Common myeloid progenitor, CD34-positive (primary cell): Measurements from ENCODE around the gene GINS2.

ENCODE experiments used
- CTCF ChIA-PET: fragments of 350-600 bp; sonication (Branson Sonifier 250); formaldehyde crosslinking; loops from one replicate; lab custom pipeline; 2021; ENCODE audit warnings: antibody characterized with exemption; lab: Charles Lee
- POLR2A ChIA-PET: fragments of 350-600 bp; sonication (Branson Sonifier 250); formaldehyde crosslinking; loops from one replicate; lab custom pipeline; 2021; ENCODE audit warnings: antibody characterized with exemption; lab: Charles Lee
- DNase-seq, 3 donors: peaks; one replicate each; pipeline versions ENCODE4 v3.0.0 to v3.0.0-alpha.2; 2013
- H3K27ac ChIP-seq, 2 experiments: 1 replicate in 1 of 2; 2 replicates in 1 of 2; pipeline ENCODE4 v1.7.0; 2013; ENCODE audit warnings: inconsistent platforms in 2 of 2, low read length in 2 of 2, mild to moderate bottlenecking in 2 of 2, low read depth in 1 of 2, moderate library complexity in 1 of 2; ENCODE audit not compliant: severe bottlenecking in 2 of 2, insufficient read depth in 1 of 2, poor library complexity in 1 of 2
- H3K27me3 ChIP-seq, 5 experiments: replicated peaks in 2 of 5; 1 replicate in 3 of 5; 2 replicates in 2 of 5; pipeline versions ENCODE4 v1.6.1 to v1.7.0; 2013; ENCODE audit warnings: low read length in 4 of 5, mild to moderate bottlenecking in 2 of 5, moderate library complexity in 2 of 5, inconsistent platforms in 1 of 5; ENCODE audit not compliant: insufficient read depth in 5 of 5, control insufficient read depth in 4 of 5
- H3K36me3 ChIP-seq, 4 experiments: 1 replicate in 2 of 4; 2 replicates in 2 of 4; pipeline versions ENCODE4 v1.6.1 to v1.7.0; 2013; ENCODE audit warnings: low read length in 3 of 4, control low read depth in 1 of 4, mild to moderate bottlenecking in 1 of 4; ENCODE audit not compliant: control insufficient read depth in 4 of 4, insufficient read depth in 4 of 4
- H3K4me1 ChIP-seq, 4 experiments: 1 replicate in 3 of 4; 2 replicates in 1 of 4; pipeline versions ENCODE4 v1.6.1 to v1.7.1; 2013; ENCODE audit warnings: low read length in 3 of 4, mild to moderate bottlenecking in 3 of 4, control low read depth in 1 of 4, inconsistent platforms in 1 of 4, moderate library complexity in 1 of 4; ENCODE audit not compliant: control insufficient read depth in 4 of 4, insufficient read depth in 4 of 4; ENCODE audit errors: control extremely low read depth in 1 of 4
- H3K4me3 ChIP-seq, 7 experiments: 1 replicate in 4 of 7; 2 replicates in 3 of 7; pipeline versions ENCODE4 v1.5.1 to v1.7.0; 2013; ENCODE audit warnings: mild to moderate bottlenecking in 7 of 7, low read length in 6 of 7, moderate library complexity in 6 of 7, inconsistent platforms in 2 of 7, low read depth in 2 of 7, control low read depth in 1 of 7; ENCODE audit not compliant: insufficient read depth in 4 of 7, control insufficient read depth in 1 of 7; ENCODE audit errors: extremely low read depth in 1 of 7
- H3K9me3 ChIP-seq, 5 experiments: 1 replicate in 4 of 5; 2 replicates in 1 of 5; pipeline versions ENCODE4 v1.6.1 to v1.7.1; 2013; ENCODE audit warnings: low read length in 4 of 5, mild to moderate bottlenecking in 2 of 5, inconsistent platforms in 1 of 5, low read depth in 1 of 5, moderate library complexity in 1 of 5; ENCODE audit not compliant: control insufficient read depth in 4 of 5, insufficient read depth in 2 of 5; ENCODE audit errors: control extremely low read depth in 1 of 5
- WGBS: methylation state at CpG from one replicate; pipeline ENCODE4 v1.1.5; 2013; ENCODE audit not compliant: insufficient coverage; 5-methylcytosine and 5-hydroxymethylcytosine counted together

Gene GINS2

GRCh38 chr16:85678016-85678415, 10.7 kb downstream of the GINS2 start:
- no peaks in the 10 kb centered on the region for H3K27me3 ChIP-seq
- 86% methylated on average over 8 of the region's 8 CpGs for WGBS
- CTCF ChIA-PET: interaction anchor here (0.7 to 1.9 kb wide), 6 partner anchors 14 to 62 kb away, joined by 3 to 9 read pairs (median 4); no protein-coding TSS in a partner anchor
- peaks cover 15 to 88% (median 56%) of the 10 kb centered on the region in 4 experiments for H3K36me3 ChIP-seq
- H3K27ac ChIP-seq: no peak overlapping the region
- POLR2A ChIA-PET: no interaction called here
- no peak overlapping the region for H3K4me3 ChIP-seq
- no peaks in the 10 kb centered on the region for H3K4me1 ChIP-seq
- H3K9me3 ChIP-seq: no peaks in the 10 kb centered on the region
- no peak for DNase-seq

GRCh38 chr16:85677383-85677967, 11.3 kb downstream of the GINS2 start:
- CTCF ChIA-PET: interaction anchor here (0.7 to 1.9 kb wide), 6 partner anchors 15 to 62 kb away, joined by 3 to 9 read pairs (median 4); no protein-coding TSS in a partner anchor
- Histone ChIP-seq H3K4me3 (no peak overlapping the region), H3K9me3 (no peaks in the 10 kb centered on the region), H3K4me1 (no peaks in the 10 kb centered on the region), H3K27me3 (no peaks in the 10 kb centered on the region), H3K27ac (no peak overlapping the region), H3K36me3 (peaks cover 18 to 88% (median 59%) of the 10 kb centered on the region in 4 experiments)
- WGBS: 91% methylated on average over 4 of the region's 6 CpGs
- no peak for DNase-seq
- POLR2A ChIA-PET: no interaction called here

DNA sequence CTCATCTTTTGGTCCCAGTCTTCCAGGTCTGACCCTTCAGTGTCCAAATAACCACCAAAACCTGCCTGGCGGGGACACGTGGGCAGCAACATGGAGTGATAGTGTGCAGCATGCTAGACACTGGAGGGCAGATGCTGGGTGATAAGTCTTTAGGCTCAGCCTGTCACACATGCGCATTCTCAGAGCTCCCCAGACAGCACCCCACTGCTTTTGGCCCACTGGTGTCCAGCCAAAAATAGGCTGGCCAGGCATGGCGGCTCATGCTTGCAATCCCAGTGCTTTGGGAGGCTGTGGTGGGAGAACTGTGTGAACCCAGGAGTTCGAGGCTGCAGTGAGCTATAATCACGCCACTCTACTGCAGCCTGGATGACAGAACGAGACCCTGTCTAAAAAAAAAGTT, 12.3 kb downstream of the GINS2 start:
- Histone ChIP-seq H3K36me3 (peaks cover 23 to 93% (median 68%) of the 10 kb centered on the region in 4 experiments), H3K27ac (no peak overlapping the region), H3K4me1 (no peaks in the 10 kb centered on the region), H3K27me3 (no peaks in the 10 kb centered on the region), H3K9me3 (no peaks in the 10 kb centered on the region), H3K4me3 (no peak overlapping the region)
- 97% methylated on average over 5 of the region's 7 CpGs for WGBS
- ChIA-PET POLR2A (no interaction called here), CTCF (interaction anchor here (0.6 to 5.4 kb wide), 9 partner anchors 9 to 255 kb away, joined by 3 to 37 read pairs (median 5); no protein-coding TSS in a partner anchor)
- DNase-seq: no peak

- DNase-seq: peak; percentile 44 to 59 (median 53)
- ChIA-PET CTCF (interaction anchor here (0.9 to 5.4 kb wide), 9 partner anchors 9 to 59 kb away, joined by 3 to 37 read pairs (median 4); no protein-coding TSS in a partner anchor), POLR2A (no interaction called here)
- Histone ChIP-seq H3K36me3 (peaks cover 28 to 91% (median 71%) of the 10 kb centered on the region in 4 experiments), H3K9me3 (no peaks in the 10 kb centered on the region), H3K4me3 (no peak overlapping the region), H3K27me3 (no peaks in the 10 kb centered on the region), H3K4me1 (no peaks in the 10 kb centered on the region), H3K27ac (no peak overlapping the region)
- WGBS: 40% methylated on average over 3 of the region's 4 CpGs
Observed at GRCh38 chr16:85675251-85675874, 13.4 kb downstream of the GINS2 start.

DNA sequence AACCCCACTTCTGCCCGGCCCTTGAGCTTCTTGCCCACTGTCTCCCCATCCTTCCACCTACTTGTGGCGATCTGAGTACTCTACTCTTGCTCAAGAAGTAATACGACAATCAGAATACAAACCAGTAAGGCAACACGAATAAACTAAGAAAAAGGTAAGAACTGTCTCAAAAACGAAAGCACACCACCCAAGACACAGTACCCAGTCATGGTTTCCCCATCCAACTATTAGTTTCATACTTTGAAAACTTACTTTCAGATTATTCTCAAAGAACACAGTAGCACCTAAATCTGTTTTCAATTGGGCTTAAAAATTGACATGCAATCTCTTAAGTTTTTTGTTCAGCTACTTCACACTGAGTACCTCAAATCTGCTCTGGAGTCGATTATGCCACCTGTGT, 13.9 kb downstream of the GINS2 start:
- H3K4me1 ChIP-seq: no peaks in the 10 kb centered on the region

DNA sequence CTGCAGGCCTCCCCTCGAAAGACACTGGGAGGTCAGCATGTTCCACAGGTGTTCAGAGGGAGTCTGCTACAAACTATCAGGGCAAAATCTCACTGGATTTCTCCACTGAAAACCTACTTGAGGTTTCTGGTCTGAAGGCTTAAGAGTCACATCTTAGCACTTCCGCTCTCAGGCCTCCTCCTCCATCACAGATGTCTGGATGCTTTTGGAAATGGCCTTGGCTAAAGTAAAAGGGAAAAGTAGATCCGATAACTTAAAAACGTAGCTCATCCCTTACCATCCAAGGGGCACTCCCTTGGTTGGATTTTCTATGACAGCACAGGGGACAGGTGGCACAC, 14.4 kb downstream of the GINS2 start:
- Histone ChIP-seq H3K4me3 (no peak overlapping the region), H3K27me3 (no peaks in the 10 kb centered on the region), H3K9me3 (no peaks in the 10 kb centered on the region), H3K4me1 (no peaks in the 10 kb centered on the region), H3K27ac (no peak overlapping the region), H3K36me3 (peaks cover 26 to 92% (median 75%) of the 10 kb centered on the region in 4 experiments)
- CTCF ChIA-PET: interaction anchor here (1.0 to 5.4 kb wide), 5 partner anchors 8 to 44 kb away, joined by 3 to 37 read pairs (median 14); no protein-coding TSS in a partner anchor
- WGBS: 96% methylated on average over 4 of the region's 4 CpGs
- DNase-seq: no peak
- POLR2A ChIA-PET: interaction anchor here (0.5 kb wide), 1 partner anchor 135 kb away, joined by 3 read pairs; no protein-coding TSS in a partner anchor

More for the DNA sequence above, 13.9 kb downstream of the GINS2 start:
- H3K27ac ChIP-seq: no peak overlapping the region
- ChIA-PET POLR2A (no interaction called here), CTCF (interaction anchor here (1.0 to 5.4 kb wide), 7 partner anchors 8 to 52 kb away, joined by 3 to 37 read pairs (median 5); no protein-coding TSS in a partner anchor)
- no peaks in the 10 kb centered on the region for H3K9me3 ChIP-seq
- 96% methylated on average over 4 of the region's 6 CpGs for WGBS
- peaks cover 23 to 91% (median 72%) of the 10 kb centered on the region in 4 experiments for H3K36me3 ChIP-seq
- no peak for DNase-seq
- H3K4me3 ChIP-seq: no peak overlapping the region
- no peaks in the 10 kb centered on the region for H3K27me3 ChIP-seq
